T-helper 1 cell treated with Interleukin-12 subunit alpha and Interleukin-12 subunit beta and Interleukin-4 antibody, amounts not matched to agents 30 μg/mL and 1 μg/mL, for 36 hours (primary cell): Measurements from ENCODE around the gene IRS1.
"Not testable (repeated sequence)": the region's sequence is repeated elsewhere in the genome, so short reads cannot be mapped to it uniquely, and the experiment has no call there.

Experiments used
- H3K27ac Mint-ChIP-seq: one replicate; pipeline ENCODE4 v1.8.0; 2021; ENCODE audit warnings: mild to moderate bottlenecking, mixed read lengths
- H3K27me3 Mint-ChIP-seq: one replicate; pipeline ENCODE4 v1.8.0; 2021; ENCODE audit warnings: low read depth, mixed read lengths
- H3K36me3 Mint-ChIP-seq: one replicate; pipeline ENCODE4 v1.8.0; 2021; ENCODE audit warnings: low read depth, mixed read lengths
- H3K4me1 Mint-ChIP-seq: one replicate; pipeline ENCODE4 v1.8.0; 2021; ENCODE audit warnings: low read depth, mixed read lengths
- H3K4me3 Mint-ChIP-seq: one replicate; pipeline ENCODE4 v1.8.0; 2021; ENCODE audit warnings: mild to moderate bottlenecking, moderate library complexity, mixed read lengths
- H3K9me3 Mint-ChIP-seq: one replicate; pipeline ENCODE4 v1.8.0; 2021; ENCODE audit warnings: mixed read lengths

The IRS1 gene

GRCh38 chr2:226835796-226836547 is 36.4 kb upstream of the IRS1 start, which contains the start of gene RHBDD1:
TSS of gene RHBDD1 (plus strand) at chr2:226836054. CDS start at chr2:226864694, 28,640 bp downstream.
- Mint-ChIP-seq H3K4me3 (peak within 1 kb of the TSS; percentile 85), H3K27ac (peak within 1 kb of the TSS; percentile 96), H3K4me1 (peaks cover 54% of the 10 kb centered on the region), H3K9me3 (no peaks in the 10 kb centered on the region), H3K27me3 (no peaks in the 10 kb centered on the region), H3K36me3 (peaks cover 26% of the 10 kb centered on the region)

- peaks cover 26% of the 10 kb centered on the region for H3K36me3 Mint-ChIP-seq
- H3K27me3 Mint-ChIP-seq = no peaks in the 10 kb centered on the region
- H3K4me1 Mint-ChIP-seq = peaks cover 52% of the 10 kb centered on the region
- H3K9me3 Mint-ChIP-seq = no peaks in the 10 kb centered on the region
- H3K27ac Mint-ChIP-seq = peak overlapping the region; percentile 96
- H3K4me3 Mint-ChIP-seq = peak overlapping the region; percentile 85
Observed at GRCh38 chr2:226835420-226835795, 35.8 kb upstream of the IRS1 start.

GRCh38 chr2:226834880-226835279 is 35.3 kb upstream of the IRS1 start:
- H3K4me1 Mint-ChIP-seq = peaks cover 47% of the 10 kb centered on the region
- H3K27me3 Mint-ChIP-seq = not testable (repeated sequence)
- peaks cover 22% of the 10 kb centered on the region for H3K36me3 Mint-ChIP-seq

GRCh38 chr2:226832061-226832460 is 32.4 kb upstream of the IRS1 start:
- no peaks in the 10 kb centered on the region for H3K27me3 Mint-ChIP-seq
- peaks cover 12% of the 10 kb centered on the region for H3K36me3 Mint-ChIP-seq
- peaks cover 27% of the 10 kb centered on the region for H3K4me1 Mint-ChIP-seq
- H3K27ac Mint-ChIP-seq = no peak overlapping the region
- H3K9me3 Mint-ChIP-seq = no peaks in the 10 kb centered on the region
- no peak overlapping the region for H3K4me3 Mint-ChIP-seq

More at GRCh38 chr2:226834880-226835279, 35.3 kb upstream of the IRS1 start:
- H3K4me3 Mint-ChIP-seq = peak overlapping the region; percentile 85
- peak overlapping the region; percentile 26 for H3K27ac Mint-ChIP-seq
- not testable (repeated sequence) for H3K9me3 Mint-ChIP-seq

GRCh38 chr2:226831266-226831665 is 31.6 kb upstream of the IRS1 start:
- Mint-ChIP-seq H3K4me1 (peaks cover 24% of the 10 kb centered on the region), H3K27ac (no peak overlapping the region), H3K9me3 (no peaks in the 10 kb centered on the region), H3K4me3 (no peak overlapping the region), H3K36me3 (peaks cover 12% of the 10 kb centered on the region), H3K27me3 (no peaks in the 10 kb centered on the region)

- peaks cover 12% of the 10 kb centered on the region for H3K36me3 Mint-ChIP-seq
- H3K27ac Mint-ChIP-seq = no peak overlapping the region
- H3K27me3 Mint-ChIP-seq = no peaks in the 10 kb centered on the region
- H3K4me1 Mint-ChIP-seq = peaks cover 22% of the 10 kb centered on the region
- H3K4me3 Mint-ChIP-seq = no peak overlapping the region
- H3K9me3 Mint-ChIP-seq = no peaks in the 10 kb centered on the region
Observed at GRCh38 chr2:226829721-226830631, 30.4 kb upstream of the IRS1 start.

- H3K27me3 Mint-ChIP-seq = no peaks in the 10 kb centered on the region
- H3K9me3 Mint-ChIP-seq = peaks cover 3% of the 10 kb centered on the region
- no peak overlapping the region for H3K27ac Mint-ChIP-seq
- peaks cover 9% of the 10 kb centered on the region for H3K4me1 Mint-ChIP-seq
- no peak overlapping the region for H3K4me3 Mint-ChIP-seq
- peaks cover 10% of the 10 kb centered on the region for H3K36me3 Mint-ChIP-seq
Observed at GRCh38 chr2:226828191-226828590, 28.6 kb upstream of the IRS1 start.

- Mint-ChIP-seq H3K27ac (no peak overlapping the region), H3K9me3 (peaks cover 3% of the 10 kb centered on the region), H3K27me3 (no peaks in the 10 kb centered on the region), H3K36me3 (peaks cover 2% of the 10 kb centered on the region), H3K4me1 (no peaks in the 10 kb centered on the region), H3K4me3 (no peak overlapping the region)
Observed at GRCh38 chr2:226825056-226825455, 25.4 kb upstream of the IRS1 start.

- no peaks in the 10 kb centered on the region for H3K36me3 Mint-ChIP-seq
- H3K4me1 Mint-ChIP-seq = no peaks in the 10 kb centered on the region
- H3K27me3 Mint-ChIP-seq = peaks cover 20% of the 10 kb centered on the region
- peaks cover 3% of the 10 kb centered on the region for H3K9me3 Mint-ChIP-seq
- H3K27ac Mint-ChIP-seq = no peak overlapping the region
- no peak overlapping the region for H3K4me3 Mint-ChIP-seq
Observed at GRCh38 chr2:226818930-226819329, 19.3 kb upstream of the IRS1 start.

- peaks cover 2% of the 10 kb centered on the region for H3K4me1 Mint-ChIP-seq
- peaks cover 37% of the 10 kb centered on the region for H3K27me3 Mint-ChIP-seq
- H3K36me3 Mint-ChIP-seq = no peaks in the 10 kb centered on the region
- H3K9me3 Mint-ChIP-seq = no peaks in the 10 kb centered on the region
- no peak overlapping the region for H3K27ac Mint-ChIP-seq
- H3K4me3 Mint-ChIP-seq = no peak overlapping the region
Observed at GRCh38 chr2:226813148-226813701, 13.6 kb upstream of the IRS1 start.

GRCh38 chr2:226803410-226803809 is 3.8 kb upstream of the IRS1 start:
- Mint-ChIP-seq H3K4me3 (no peak overlapping the region), H3K9me3 (no peaks in the 10 kb centered on the region), H3K27ac (no peak overlapping the region), H3K27me3 (peaks cover 43% of the 10 kb centered on the region), H3K36me3 (no peaks in the 10 kb centered on the region), H3K4me1 (peaks cover 20% of the 10 kb centered on the region)

- no peak overlapping the region for H3K4me3 Mint-ChIP-seq
- no peaks in the 10 kb centered on the region for H3K9me3 Mint-ChIP-seq
- no peak overlapping the region for H3K27ac Mint-ChIP-seq
- peaks cover 22% of the 10 kb centered on the region for H3K4me1 Mint-ChIP-seq
- peaks cover 38% of the 10 kb centered on the region for H3K27me3 Mint-ChIP-seq
- no peaks in the 10 kb centered on the region for H3K36me3 Mint-ChIP-seq
Observed at GRCh38 chr2:226802573-226802972, 3.0 kb upstream of the IRS1 start.

- Mint-ChIP-seq H3K27me3 (peaks cover 28% of the 10 kb centered on the region), H3K9me3 (no peaks in the 10 kb centered on the region), H3K27ac (peak overlapping the region; percentile 55), H3K4me3 (peak overlapping the region; percentile 69), H3K4me1 (peaks cover 26% of the 10 kb centered on the region), H3K36me3 (peaks cover 2% of the 10 kb centered on the region)
Observed at GRCh38 chr2:226800941-226801784, 1.5 kb upstream of the IRS1 start.
